ENCODE results near the gene EGLN1.

EGLN1 gene

GRCh38 chr1:231332761-231333160 is 89.3 kb downstream of the EGLN1 start:
- DNase-seq (ENCODE audit: low read depth in 2 of 2) = no peak

GRCh38 chr1:231329483-231329882 is 92.6 kb downstream of the EGLN1 start:
- no peak for DNase-seq (ENCODE audit: low read depth in 2 of 2)

DNA sequence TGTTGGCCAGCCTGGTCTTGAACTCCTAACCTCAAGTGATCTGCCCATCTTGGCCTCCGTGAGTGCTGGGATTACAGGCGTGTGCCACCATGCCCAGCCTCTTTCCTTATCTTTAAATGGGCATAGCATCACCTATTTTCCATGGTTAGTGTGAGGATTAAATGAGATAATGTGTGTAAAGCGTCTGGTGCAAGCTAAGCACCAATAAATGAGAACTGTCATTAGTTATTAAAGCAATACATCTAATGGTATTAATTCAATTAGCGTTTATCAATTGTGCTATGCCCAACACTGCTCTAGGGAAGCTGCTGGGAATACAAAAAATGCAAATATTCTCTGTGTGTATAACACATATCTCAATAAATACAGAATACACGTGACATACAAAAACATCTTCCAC is 94.5 kb downstream of the EGLN1 start:
- no peak for DNase-seq (ENCODE audit: low read depth in 2 of 2)

- DNase-seq (ENCODE audit: low read depth in 2 of 2) = no peak
These were observed 95.8 kb downstream of the EGLN1 start for GRCh38 chr1:231326248-231326647.

DNA sequence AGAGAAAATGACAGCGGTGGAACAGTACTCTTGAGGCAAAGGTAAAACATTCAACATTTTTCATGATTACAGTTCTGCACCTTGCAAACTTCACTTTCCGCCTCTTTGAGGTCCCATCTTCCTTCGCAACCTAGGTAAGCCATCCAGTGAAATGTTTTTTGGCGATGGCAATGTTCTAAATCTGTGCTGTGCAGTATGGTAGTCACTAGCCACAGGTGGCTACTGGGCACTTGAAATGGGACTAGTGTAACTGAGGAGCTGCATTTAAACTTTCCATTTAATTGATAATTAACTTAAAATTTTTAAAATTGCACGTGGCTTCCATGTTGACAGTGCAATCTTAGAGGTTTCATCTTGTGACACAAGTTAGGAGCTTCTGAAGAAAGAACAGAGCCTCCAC is 97.4 kb downstream of the EGLN1 start:
- no peak for DNase-seq (ENCODE audit: low read depth in 2 of 2)

GRCh38 chr1:231322880-231323530 is 99.1 kb downstream of the EGLN1 start:
- no peak for DNase-seq (ENCODE audit: low read depth in 2 of 2)

- DNase-seq (ENCODE audit: low read depth in 2 of 2) = no peak
These were observed 103.0 kb downstream of the EGLN1 start for GRCh38 chr1:231319080-231319479.

DNA sequence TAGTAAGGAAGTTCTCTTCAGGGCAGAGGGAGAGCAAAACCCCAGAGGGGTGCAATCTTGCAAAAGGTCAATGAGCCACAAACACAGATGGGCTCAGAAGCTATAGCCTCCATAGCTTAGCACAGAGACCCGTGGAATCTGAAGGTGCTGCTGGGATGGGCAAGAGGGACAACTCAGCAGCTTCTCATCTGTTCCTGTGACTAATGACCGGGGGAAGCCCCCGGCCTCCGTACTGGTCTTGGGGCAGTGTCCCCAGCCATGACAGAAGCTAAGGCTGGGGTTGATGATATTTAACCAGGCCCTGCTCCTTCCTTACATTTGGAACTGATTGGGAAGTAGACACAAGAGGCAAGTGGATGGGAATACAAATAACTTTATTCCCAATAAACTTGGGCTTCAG is 103.5 kb downstream of the EGLN1 start:
- no peak for DNase-seq (ENCODE audit: low read depth in 2 of 2)

DNA sequence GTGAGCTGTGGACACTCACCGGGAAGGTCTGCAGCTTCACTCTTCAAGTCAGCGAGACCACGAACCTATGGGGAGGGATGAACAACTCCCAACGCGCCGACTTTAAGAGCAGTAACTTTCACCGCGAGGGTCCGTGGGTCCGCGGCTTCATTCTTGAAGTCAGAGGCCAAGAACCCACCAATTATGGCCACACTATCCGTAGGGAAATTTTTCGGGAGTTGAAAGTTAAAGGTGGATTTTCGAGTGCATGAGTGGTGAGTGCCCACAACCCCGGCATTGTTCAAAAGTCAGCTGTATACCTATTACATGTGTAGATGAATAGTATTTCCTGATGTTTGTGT is 104.1 kb downstream of the EGLN1 start:
- no peak for DNase-seq (ENCODE audit: low read depth in 2 of 2)

DNA sequence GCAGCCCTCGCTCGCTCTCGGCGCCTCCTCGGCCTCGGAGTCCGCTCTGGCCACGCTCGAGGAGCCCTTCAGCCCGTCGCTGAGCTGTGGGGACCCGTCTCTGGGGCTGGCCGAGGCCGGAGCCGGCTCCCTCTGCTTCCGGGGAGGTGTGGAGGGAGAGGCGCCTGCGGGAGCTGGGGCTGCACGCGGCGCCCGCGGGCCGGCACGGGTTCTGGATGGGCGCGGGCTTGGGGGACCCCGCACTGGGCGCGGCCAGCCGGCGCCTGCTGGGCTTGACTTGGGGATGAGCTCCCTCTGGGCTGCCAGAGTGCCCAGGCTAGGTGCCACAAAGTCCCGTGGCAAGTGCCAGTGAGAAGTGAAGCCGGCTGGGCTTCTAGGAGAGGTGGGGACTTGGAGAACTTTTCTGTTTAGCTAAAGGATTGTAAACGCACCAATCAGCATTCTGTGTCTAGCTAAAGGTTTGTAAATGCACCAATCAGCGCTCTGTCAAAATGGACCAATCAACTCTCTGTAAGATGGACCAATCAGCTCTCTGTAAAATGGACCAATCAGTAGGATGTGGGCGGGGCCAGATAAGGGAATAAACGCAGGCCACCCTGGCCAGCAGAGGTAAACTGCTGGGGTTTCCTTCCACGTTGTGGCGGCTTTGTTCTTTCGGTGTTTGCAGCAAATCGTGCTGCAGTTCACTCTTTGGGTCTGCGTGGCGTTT is 104.6 kb downstream of the EGLN1 start:
- DNase-seq (ENCODE audit: low read depth in 2 of 2) = no peak

- DNase-seq (ENCODE audit: low read depth in 2 of 2) = peak; percentile 28 to 41
These were observed 106.2 kb downstream of the EGLN1 start for GRCh38 chr1:231315887-231316286.
